Measurements from ENCODE around the gene NOXO1.

GRCh38 chr16:1976216-1976520, 5.1 kb downstream of the NOXO1 start:
- no peak for TF ChIP-seq CTCF (IDR thresholded peaks at IDR 0.05; ENCODE audit: borderline replicate concordance, extremely low read depth, low read length, poor library complexity, severe bottlenecking)
- TF ChIP-seq EZH2 (IDR thresholded peaks at IDR 0.05; ENCODE audit: borderline replicate concordance, low read depth, low read length, severe bottlenecking) = no peak

Measured in DND-41 (cell line).